GM13977 (cell line): ENCODE results near the gene FANCC.

Experiments
- DNase-seq: peaks from one replicate; pipeline ENCODE4 v3.0.0; 2012; ENCODE audit warnings: low spot score
- in situ Hi-C: fragments of 300-500 bp; cut with MboI; formaldehyde crosslinking; loops from one replicate; pipeline ENCODE4 v1.12.0; 2022; ENCODE audit warnings: low sequenced_read_pairs, low pct_unique_long_range_greater_than_20kb, mixed read lengths, inconsistent platforms; ENCODE audit not compliant: unreplicated experiment
- TF ChIP-seq, protein P1 (sequence below): IDR thresholded peaks from 2 replicates; pipeline ENCODE4 v1.5.1; 2012; ENCODE audit warnings: mild to moderate bottlenecking, control low read depth; ENCODE audit not compliant: insufficient read depth; ENCODE audit errors: extremely low read depth, missing control alignments

Gene FANCC

DNA sequence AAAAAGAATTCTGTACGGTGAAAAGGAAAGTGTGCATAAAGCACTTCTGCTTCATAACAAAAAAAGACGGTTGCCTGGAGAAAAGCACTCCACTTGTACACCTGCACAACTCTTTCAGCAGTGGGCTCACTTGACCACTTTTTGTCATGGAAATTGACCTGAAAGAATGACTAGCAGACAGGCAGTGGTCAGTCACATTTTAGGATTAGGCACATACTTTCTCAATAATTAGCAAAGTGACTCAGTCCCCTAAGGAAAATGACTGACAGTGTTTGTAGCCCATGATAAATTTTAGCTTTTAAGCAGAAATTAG is 169.3 kb downstream of the FANCC start:
- DNase-seq = no peak
- in situ Hi-C loops = no loop called here
- TF ChIP-seq, protein P1, sequence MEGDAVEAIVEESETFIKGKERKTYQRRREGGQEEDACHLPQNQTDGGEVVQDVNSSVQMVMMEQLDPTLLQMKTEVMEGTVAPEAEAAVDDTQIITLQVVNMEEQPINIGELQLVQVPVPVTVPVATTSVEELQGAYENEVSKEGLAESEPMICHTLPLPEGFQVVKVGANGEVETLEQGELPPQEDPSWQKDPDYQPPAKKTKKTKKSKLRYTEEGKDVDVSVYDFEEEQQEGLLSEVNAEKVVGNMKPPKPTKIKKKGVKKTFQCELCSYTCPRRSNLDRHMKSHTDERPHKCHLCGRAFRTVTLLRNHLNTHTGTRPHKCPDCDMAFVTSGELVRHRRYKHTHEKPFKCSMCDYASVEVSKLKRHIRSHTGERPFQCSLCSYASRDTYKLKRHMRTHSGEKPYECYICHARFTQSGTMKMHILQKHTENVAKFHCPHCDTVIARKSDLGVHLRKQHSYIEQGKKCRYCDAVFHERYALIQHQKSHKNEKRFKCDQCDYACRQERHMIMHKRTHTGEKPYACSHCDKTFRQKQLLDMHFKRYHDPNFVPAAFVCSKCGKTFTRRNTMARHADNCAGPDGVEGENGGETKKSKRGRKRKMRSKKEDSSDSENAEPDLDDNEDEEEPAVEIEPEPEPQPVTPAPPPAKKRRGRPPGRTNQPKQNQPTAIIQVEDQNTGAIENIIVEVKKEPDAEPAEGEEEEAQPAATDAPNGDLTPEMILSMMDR = no peak

- in situ Hi-C loops = no loop called here
- DNase-seq = no peak
- TF ChIP-seq, protein P1 = no peak
These were observed 169.9 kb downstream of the FANCC start for GRCh38 chr9:95147452-95148207.

DNA sequence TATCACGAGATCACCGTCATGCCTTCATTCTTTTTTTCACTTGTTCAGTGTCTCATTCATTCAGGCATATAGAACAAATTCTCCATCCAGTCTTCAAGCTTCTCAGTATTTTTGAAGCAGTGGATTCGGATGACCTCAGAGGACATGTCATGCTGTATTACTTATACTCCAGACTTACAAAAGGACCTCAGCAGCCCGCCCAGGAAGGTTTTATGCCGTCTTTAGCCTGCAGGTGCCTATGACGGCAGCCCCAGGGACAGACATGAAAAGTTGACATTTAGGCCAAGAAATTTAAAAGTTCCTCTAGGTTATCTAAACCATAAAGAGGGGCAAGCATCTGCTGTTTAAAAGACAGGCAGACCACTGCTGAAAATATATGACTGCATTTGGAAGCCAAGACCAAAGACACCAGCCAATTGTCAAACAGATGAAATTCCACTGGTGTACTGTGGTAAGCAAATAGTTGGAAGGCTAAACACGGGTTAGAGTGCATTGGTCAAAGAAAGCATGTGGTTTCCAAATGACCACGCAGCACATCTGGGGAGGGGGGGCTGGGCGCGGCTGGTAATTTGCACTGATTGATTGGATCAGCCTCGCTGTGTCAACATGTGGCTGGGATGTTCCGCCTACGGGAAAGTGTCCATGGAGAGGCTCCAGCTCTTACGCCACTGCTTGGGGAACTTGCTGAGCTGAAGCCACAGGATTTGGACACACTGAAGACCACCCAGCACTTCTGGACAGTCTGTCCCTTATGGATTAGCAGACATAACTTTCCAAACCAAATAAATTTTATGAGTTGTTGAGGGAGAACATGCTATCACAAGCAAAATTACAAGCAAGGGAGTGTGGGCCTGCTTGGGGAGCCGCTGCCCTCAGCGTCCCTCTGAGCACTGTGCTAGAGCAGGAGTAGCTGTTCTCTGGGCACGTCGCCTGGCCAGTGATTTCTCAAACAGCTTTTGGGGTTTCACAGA is 173.6 kb downstream of the FANCC start:
- TF ChIP-seq, protein P1 = no peak
- DNase-seq = peak; percentile 1
- in situ Hi-C loops = no loop called here

- TF ChIP-seq, protein P1 = no peak
- in situ Hi-C loops = no loop called here
- no peak for DNase-seq
These were observed 174.8 kb downstream of the FANCC start for GRCh38 chr9:95142728-95143127.

DNA sequence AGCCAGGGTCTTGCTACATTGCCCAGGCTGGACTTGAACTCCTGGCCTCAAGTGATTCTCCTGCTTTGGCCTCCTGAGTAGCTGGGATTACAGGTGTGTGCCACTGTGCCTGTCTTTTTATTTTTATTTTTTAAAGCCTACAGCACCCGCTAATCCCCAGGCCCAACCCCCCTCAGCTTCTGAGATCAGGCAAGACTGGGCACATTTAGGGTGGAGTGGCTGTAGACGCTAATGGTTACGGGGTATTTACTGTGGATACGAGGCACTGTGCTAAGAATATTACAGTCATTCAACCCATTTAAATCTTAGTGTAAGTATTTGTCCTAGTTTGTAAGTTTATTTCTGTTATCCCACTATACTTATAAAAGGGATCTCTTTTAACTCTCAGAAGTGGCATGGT is 175.2 kb downstream of the FANCC start:
- in situ Hi-C loops = no loop called here
- TF ChIP-seq, protein P1 = no peak
- no peak for DNase-seq

DNA sequence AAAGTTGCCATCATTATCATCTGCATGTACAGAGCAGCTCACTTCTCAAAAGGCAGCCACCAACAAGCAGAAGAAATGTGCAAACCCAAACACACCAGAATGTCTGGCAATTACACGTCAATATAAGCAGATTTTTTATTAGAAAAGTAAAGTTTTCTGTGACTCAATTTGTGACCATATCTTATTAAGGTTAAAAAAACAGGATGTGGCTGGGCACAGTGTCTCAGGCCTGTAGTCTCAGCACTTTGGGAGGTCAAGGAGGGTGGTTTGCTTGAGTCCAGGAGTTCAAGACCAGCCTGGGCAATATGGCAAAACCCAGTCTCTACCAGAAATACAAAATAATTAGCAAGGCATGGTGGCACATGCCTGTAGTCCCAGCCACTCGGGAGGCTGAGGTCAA is 176.7 kb downstream of the FANCC start:
- TF ChIP-seq, protein P1 = no peak
- in situ Hi-C loops = no loop called here
- no peak for DNase-seq
